BE2C (cell line): ENCODE results near the gene OSBPL2.

Experiments
- DNase-seq: peaks from one replicate; pipeline ENCODE4 v3.0.0-alpha.2; 2020
- H3K27me3 ChIP-seq: fragments of 250-450 bp; sonication (Bioruptor Pico); 2 replicates; pipeline ENCODE4 v1.5.1; 2020; ENCODE audit warnings: mild to moderate bottlenecking
- H3K36me3 ChIP-seq: fragments of 250-450 bp; sonication (Bioruptor Pico); 2 replicates; pipeline ENCODE4 v1.5.1; 2020; ENCODE audit warnings: mild to moderate bottlenecking
- H3K4me1 ChIP-seq: fragments of 250-450 bp; sonication (Bioruptor Pico); 2 replicates; pipeline ENCODE4 v1.5.1; 2020
- H3K4me3 ChIP-seq: 2 replicates; pipeline ENCODE4 v1.5.1; 2011; ENCODE audit warnings: low read depth, low read length
- H3K9me3 ChIP-seq: fragments of 250-450 bp; sonication (Bioruptor Pico); 2 replicates; pipeline ENCODE4 v1.5.1; 2020
- CTCF ChIP-seq: IDR thresholded peaks from 2 replicates; pipeline ENCODE4 v1.5.1; 2012; ENCODE audit warnings: mild to moderate bottlenecking, low read depth, low read length

OSBPL2 gene

GRCh38 chr20:62289898-62290297, 51.6 kb downstream of the OSBPL2 start:
- Histone ChIP-seq H3K36me3 (peaks cover 7% of the 10 kb centered on the region), H3K27me3 (no peaks in the 10 kb centered on the region), H3K4me1 (peaks cover 5% of the 10 kb centered on the region), H3K9me3 (no peaks in the 10 kb centered on the region), H3K4me3 (no peak overlapping the region)
- DNase-seq: no peak
- TF ChIP-seq CTCF: no peak

- Histone ChIP-seq H3K27me3 (no peaks in the 10 kb centered on the region), H3K4me1 (peaks cover 3% of the 10 kb centered on the region), H3K4me3 (no peak overlapping the region), H3K36me3 (peaks cover 3% of the 10 kb centered on the region), H3K9me3 (no peaks in the 10 kb centered on the region)
- no peak for TF ChIP-seq CTCF
- no peak for DNase-seq
These were observed 53.1 kb downstream of the OSBPL2 start for GRCh38 chr20:62291251-62292066.

- DNase-seq: no peak
- Histone ChIP-seq H3K4me3 (no peak overlapping the region), H3K36me3 (peaks cover 3% of the 10 kb centered on the region)
These were observed 53.8 kb downstream of the OSBPL2 start for GRCh38 chr20:62292108-62292507.

GRCh38 chr20:62293111-62293784, 54.9 kb downstream of the OSBPL2 start:
- no peak for TF ChIP-seq CTCF
- DNase-seq: no peak
- no peaks in the 10 kb centered on the region for H3K27me3 ChIP-seq
- H3K36me3 ChIP-seq: peaks cover 3% of the 10 kb centered on the region
- H3K4me1 ChIP-seq: no peaks in the 10 kb centered on the region
- no peak overlapping the region for H3K4me3 ChIP-seq
- H3K9me3 ChIP-seq: no peaks in the 10 kb centered on the region

More at GRCh38 chr20:62292108-62292507, 53.8 kb downstream of the OSBPL2 start:
- TF ChIP-seq CTCF: no peak
- Histone ChIP-seq H3K27me3 (no peaks in the 10 kb centered on the region), H3K4me1 (no peaks in the 10 kb centered on the region), H3K9me3 (no peaks in the 10 kb centered on the region)

- H3K9me3 ChIP-seq: no peaks in the 10 kb centered on the region
- TF ChIP-seq CTCF: no peak
- no peak for DNase-seq
- H3K4me1 ChIP-seq: no peaks in the 10 kb centered on the region
- H3K36me3 ChIP-seq: peaks cover 3% of the 10 kb centered on the region
- H3K4me3 ChIP-seq: no peak overlapping the region
- no peaks in the 10 kb centered on the region for H3K27me3 ChIP-seq
These were observed 55.6 kb downstream of the OSBPL2 start for GRCh38 chr20:62293946-62294345.

GRCh38 chr20:62294516-62294915, 56.2 kb downstream of the OSBPL2 start:
- H3K36me3 ChIP-seq: peaks cover 3% of the 10 kb centered on the region
- no peak for DNase-seq
- TF ChIP-seq CTCF: no peak
- H3K27me3 ChIP-seq: no peaks in the 10 kb centered on the region
- H3K4me3 ChIP-seq: no peak overlapping the region
- H3K9me3 ChIP-seq: no peaks in the 10 kb centered on the region
- H3K4me1 ChIP-seq: no peaks in the 10 kb centered on the region
